Esophagus squamous epithelium (tissue), 4 donors: ENCODE data around the gene TTC28.

Source experiments
- CTCF ChIP-seq, 6 experiments: fragments of 450-650 bp in 4 of 6; fragments of 200-600 bp in 2 of 6; sonication (generic) in 2 of 6; IDR thresholded peaks; one replicate each; pipeline ENCODE4 v1.5.1; 2016 to 2019; ENCODE audit warnings: antibody characterized with exemption in 6 of 6, mild to moderate bottlenecking in 4 of 6, moderate library complexity in 4 of 6
- POLR2A ChIP-seq, 4 donors: fragments of 450-650 bp; IDR thresholded peaks; one replicate each; pipeline ENCODE4 v1.6.1; 2017; ENCODE audit warnings: antibody characterized with exemption in 4 of 4, mild to moderate bottlenecking in 4 of 4, moderate library complexity in 3 of 4

GRCh38 chr22:28480000-28480715 is 199.5 kb downstream of the TTC28 start:
- no peak for TF ChIP-seq POLR2A (IDR thresholded peaks at IDR 0.05)
- no peak for TF ChIP-seq CTCF (IDR thresholded peaks at IDR 0.05)
